HL-60 (cell line): ENCODE results near the gene RBPJ.

Experiments
- DNase-seq, 2 experiments: peaks; one replicate each; pipeline ENCODE4 v3.0.0-alpha.2; 2010 to 2020; ENCODE audit warnings: low read depth in 1 of 2, low spot score in 1 of 2
- H3K27ac ChIP-seq: fragments of 250-450 bp; sonication (Bioruptor Pico); replicated peaks from 2 replicates; pipeline ENCODE4 v1.5.1; 2020; ENCODE audit warnings: mild to moderate bottlenecking, moderate library complexity
- H3K27me3 ChIP-seq: fragments of 250-450 bp; sonication (Bioruptor Pico); 2 replicates; pipeline ENCODE4 v1.5.1; 2021; ENCODE audit warnings: mild to moderate bottlenecking, moderate library complexity; ENCODE audit not compliant: insufficient read depth, poor library complexity, severe bottlenecking
- H3K4me3 ChIP-seq: replicated peaks from 2 replicates; pipeline ENCODE4 v1.5.1; 2011; ENCODE audit warnings: mild to moderate bottlenecking, control low read depth, low read length; ENCODE audit not compliant: insufficient read depth
- CTCF ChIP-seq: IDR thresholded peaks from one replicate; pipeline ENCODE4 v1.5.1; 2011; ENCODE audit warnings: low read length, control low read depth, inconsistent platforms; ENCODE audit not compliant: insufficient read depth
- GABPA ChIP-seq: IDR thresholded peaks from 2 replicates; pipeline ENCODE4 v1.6.1; 2012; ENCODE audit warnings: low read depth
- POLR2AphosphoS5 ChIP-seq: IDR thresholded peaks from 2 replicates; pipeline ENCODE4 v1.6.1; 2012; ENCODE audit warnings: low read depth
- REST ChIP-seq: IDR thresholded peaks from 2 replicates; pipeline ENCODE4 v1.6.1; 2012; ENCODE audit warnings: low read depth; ENCODE audit not compliant: insufficient replicate concordance
- SPI1 ChIP-seq: IDR thresholded peaks from 2 replicates; pipeline ENCODE4 v1.6.1; 2012; ENCODE audit warnings: low read depth, mild to moderate bottlenecking, borderline replicate concordance

RBPJ gene

GRCh38 chr4:26319949-26320537 lies 771 bp upstream of the RBPJ start:
- no peak; the same call in 1 of the 2 replicates for TF ChIP-seq POLR2AphosphoS5
- TF ChIP-seq CTCF, result no peak
- TF ChIP-seq SPI1, result no peak
- TF ChIP-seq GABPA, result no peak
- TF ChIP-seq REST, result no peak
- Histone ChIP-seq H3K27ac (peak overlapping the region; percentile 99), H3K27me3 (no peaks in the 10 kb centered on the region), H3K4me3 (peak overlapping the region; percentile 66)
- DNase-seq, result no peak

GRCh38 chr4:26321373-26322221 lies 783 bp downstream of the RBPJ start:
- peak overlapping the region; percentile 84 for H3K4me3 ChIP-seq
- no peak for TF ChIP-seq REST
- no peak for TF ChIP-seq SPI1
- TF ChIP-seq POLR2AphosphoS5, result peak; percentile 52; the same call in 1 of the 2 replicates
- DNase-seq, result peak in 1 of 2 experiments; percentile 44

GRCh38 chr4:26322346-26322745 lies 1.5 kb downstream of the RBPJ start:
- TF ChIP-seq SPI1 (no peak), POLR2AphosphoS5 (no peak), GABPA (no peak), CTCF (no peak), REST (no peak)
- H3K27me3 ChIP-seq, result no peaks in the 10 kb centered on the region
- DNase-seq, result no peak
- peak overlapping the region; percentile 89 for H3K27ac ChIP-seq
- H3K4me3 ChIP-seq, result peak overlapping the region; percentile 84

More at GRCh38 chr4:26321373-26322221, 783 bp downstream of the RBPJ start:
- Histone ChIP-seq H3K27me3 (no peaks in the 10 kb centered on the region), H3K27ac (peak overlapping the region; percentile 89)
